ENCODE data around the gene SPINK13.

- no peak for TF ChIP-seq POLR2A (IDR thresholded peaks at IDR 0.05; ENCODE audit: low read depth, low read length)
- no peak for TF ChIP-seq CTCF (conservative IDR thresholded peaks at IDR 0.05; ENCODE audit: low read depth, low read length)
- no peak for TF ChIP-seq MAZ (IDR thresholded peaks at IDR 0.05; ENCODE audit: borderline replicate concordance, low read depth, low read length)
- TF ChIP-seq MXI1 (IDR thresholded peaks at IDR 0.05; ENCODE audit: borderline replicate concordance, low read depth, low read length): no peak
- no peak for TF ChIP-seq RFX5 (IDR thresholded peaks at IDR 0.05; ENCODE audit: low read depth, low read length)
Measured at GRCh38 chr5:148309746-148310145, 41.2 kb downstream of the SPINK13 start.
